A172 (cell line): Measurements from ENCODE around the gene S100A12. TPM values are rescaled to one million over a fixed set of nuclear protein-coding genes. Genes with fewer than 3 reads are reported as not detected.

Experiments used
- DNase-seq: peaks from one replicate; pipeline ENCODE4 v3.0.0-alpha.2; 2015; ENCODE audit warnings: low spot score
- total RNA-seq: library from RNA; depleted of rRNA; stranded (reverse); fragments of >200 nt; shearing (Covaris generic); gene quantifications from 2 replicates; pipeline ENCODE4 v1.2.3, GENCODE V29; 2014; rRNA removed

S100A12 gene
- total RNA-seq, 1 experiment from 2014 or later, result not detected

DNA sequence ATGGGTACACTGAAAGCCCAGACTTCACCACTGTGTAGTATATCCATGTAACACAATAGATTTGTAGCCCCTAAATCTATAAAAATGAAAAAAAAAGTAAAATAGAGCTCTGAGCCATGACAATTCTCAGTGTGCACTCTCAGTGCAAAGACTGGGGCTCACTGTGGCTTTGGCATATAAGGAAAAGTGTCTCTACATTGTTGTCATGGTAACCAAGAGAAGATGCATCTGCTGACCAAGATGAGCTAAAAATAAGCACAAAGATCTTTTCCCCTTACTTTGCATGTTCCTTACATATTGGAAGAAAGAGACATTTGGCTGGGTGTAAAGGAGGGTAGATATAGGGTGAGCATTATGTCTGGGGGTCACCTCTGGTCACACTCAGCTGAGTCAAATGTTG lies 38.8 kb downstream of the S100A12 start:
- no peak for DNase-seq

DNA sequence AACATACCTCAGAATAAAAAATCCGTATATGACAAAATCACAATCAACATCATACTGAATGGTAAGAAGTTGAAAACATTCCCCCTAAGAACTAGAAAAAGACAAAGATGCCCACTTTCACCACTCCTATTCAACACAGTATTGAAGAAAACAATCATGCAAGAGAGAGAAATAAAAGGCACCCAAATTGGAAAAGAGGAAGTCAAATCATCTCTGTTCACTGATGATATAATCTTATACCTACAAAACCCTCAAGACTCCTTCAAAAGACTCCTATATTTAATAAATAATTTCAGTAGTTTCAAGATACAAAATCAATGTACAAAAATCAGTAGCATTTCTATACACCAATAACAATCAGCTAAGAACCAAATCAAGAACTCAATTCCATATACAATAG lies 41.5 kb downstream of the S100A12 start:
- DNase-seq, result no peak

DNA sequence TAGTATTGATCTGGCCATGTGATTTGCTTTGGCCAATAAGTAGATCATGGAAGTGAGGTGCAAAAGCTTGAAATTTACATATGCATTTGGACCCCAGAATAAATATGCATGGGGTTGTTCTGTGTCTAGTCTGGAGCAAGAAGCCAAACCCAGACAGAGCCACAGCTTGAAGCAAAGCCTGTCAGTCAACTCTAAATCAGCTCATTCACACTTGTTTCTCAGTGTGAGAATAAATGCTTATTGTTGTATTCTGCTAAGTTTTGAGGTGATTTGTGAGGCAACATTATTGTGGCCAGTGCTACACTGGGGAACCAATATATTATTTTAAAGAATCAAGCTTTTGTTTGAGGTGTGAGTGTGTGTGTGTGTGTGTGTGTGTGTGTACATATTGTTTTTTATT lies 50.5 kb downstream of the S100A12 start:
- no peak for DNase-seq

Other genes with a start within 250 kb of the S100A12 start
- not detected in 2 replicates for gene SPRR2G, start 224.7 kb downstream of the S100A12 start, total RNA-seq
- not detected in 2 replicates for gene LELP1, start 172.2 kb downstream of the S100A12 start, total RNA-seq
- not detected in 2 replicates for gene PRR9, start 158.0 kb downstream of the S100A12 start, total RNA-seq
- gene LORICRIN, start 115.9 kb downstream of the S100A12 start, total RNA-seq, result not detected in 2 replicates
- gene PGLYRP3, start 62.7 kb downstream of the S100A12 start, total RNA-seq, result not detected in 2 replicates
- gene PGLYRP4, start 26.8 kb downstream of the S100A12 start, total RNA-seq, result not detected in 2 replicates
- gene S100A9, start 17.8 kb downstream of the S100A12 start, total RNA-seq, result not detected in 2 replicates
- gene S100A8, start 15.5 kb upstream of the S100A12 start, total RNA-seq, result not detected in 2 replicates
- not detected in 2 replicates for gene S100A7A, start 40.9 kb upstream of the S100A12 start, total RNA-seq
- not detected in 2 replicates for gene S100A7, start 85.0 kb upstream of the S100A12 start, total RNA-seq
- 1,463 and 1,751 TPM in 2 replicates for gene S100A6, start 160.4 kb upstream of the S100A12 start, total RNA-seq
- gene S100A5, start 165.3 kb upstream of the S100A12 start, total RNA-seq, result 1.1 and 6.1 TPM in 2 replicates
- 3,194 and 3,572 TPM in 2 replicates for gene S100A4, start 170.2 kb upstream of the S100A12 start, total RNA-seq
- 90.9 and 103 TPM in 2 replicates for gene S100A3, start 173.6 kb upstream of the S100A12 start, total RNA-seq
- gene S100A2, start 190.2 kb upstream of the S100A12 start, total RNA-seq, result 41.3 and 63.0 TPM in 2 replicates
- 726 and 852 TPM in 2 replicates for gene S100A16, start 237.5 kb upstream of the S100A12 start, total RNA-seq
- gene S100A14, start 240.7 kb upstream of the S100A12 start, total RNA-seq, result 0.17 TPM in 1 of 2 replicates, not detected in the other